Thyroid gland (tissue), 4 donors: ENCODE results near the gene SMC3. TPM values are rescaled to one million over a fixed set of nuclear protein-coding genes. Genes with fewer than 3 reads are reported as not detected.

Source experiments
- DNase-seq, 2 donors: peaks; one replicate each; pipeline ENCODE4 v3.0.0-alpha.2; 2019
- H3K27ac ChIP-seq, 3 donors: fragments of 200-600 bp; sonication (generic); 1 replicate in 2 of 3; 2 replicates in 1 of 3; pipeline ENCODE4 v1.5.1; 2016 to 2019; ENCODE audit warnings: mild to moderate bottlenecking in 1 of 3, moderate library complexity in 1 of 3
- H3K27me3 ChIP-seq: fragments of 200-600 bp; sonication (generic); one replicate; pipeline ENCODE4 v1.5.1; 2019
- H3K36me3 ChIP-seq, 2 donors: fragments of 200-600 bp; sonication (generic); one replicate each; pipeline ENCODE4 v1.5.1; 2016 to 2019
- H3K4me1 ChIP-seq, 2 donors: fragments of 200-600 bp; sonication (generic); one replicate each; pipeline ENCODE4 v1.5.1; 2017 to 2019
- H3K4me3 ChIP-seq, 3 donors: fragments of 200-600 bp; sonication (generic); replicated peaks in 1 of 3; 1 replicate in 2 of 3; 2 replicates in 1 of 3; pipeline ENCODE4 v1.5.1; 2016; ENCODE audit warnings: mild to moderate bottlenecking in 1 of 3
- H3K9me3 ChIP-seq: fragments of 200-600 bp; sonication (generic); one replicate; pipeline ENCODE4 v1.5.1; 2017
- CTCF ChIP-seq, 6 experiments: fragments of 200-600 bp in 3 of 6; fragments of 450-650 bp in 3 of 6; sonication (generic) in 3 of 6; IDR thresholded peaks; one replicate each; pipeline ENCODE4 v1.5.1; 2016 to 2019; ENCODE audit warnings: antibody characterized with exemption in 6 of 6, mild to moderate bottlenecking in 2 of 6, inconsistent platforms in 1 of 6, moderate library complexity in 1 of 6
- POLR2A ChIP-seq, 2 donors: fragments of 450-650 bp; IDR thresholded peaks; one replicate each; pipeline ENCODE4 v1.6.1; 2017; ENCODE audit warnings: antibody characterized with exemption in 2 of 2, mild to moderate bottlenecking in 2 of 2, moderate library complexity in 1 of 2
- WGBS, 2 donors: methylation state at CpG; one replicate each; pipeline ENCODE4 v1.1.5; 2017; 5-methylcytosine and 5-hydroxymethylcytosine counted together
- intact Hi-C: fragments of 100-400 bp; cut with DNase I; formaldehyde crosslinking; loops from one replicate; pipeline ENCODE4 v1.15.1; 2023
- total RNA-seq, 4 donors: library from RNA; depleted of rRNA; stranded (reverse); fragments of >200 nt; gene quantifications; one replicate each; pipeline ENCODE4 v1.2.3, GENCODE V29; 2016

The SMC3 gene
- 10 to 100 TPM; 28.5 to 38.2 (median 30.8) TPM for total RNA-seq

- Histone ChIP-seq H3K4me3 (peak within 1 kb of the TSS; percentile 82 to 89 (median 88)), H3K36me3 (no peaks in the 10 kb centered on the region), H3K27ac (peak within 1 kb of the TSS; percentile 58 to 95 (median 94)), H3K9me3 (no peaks in the 10 kb centered on the region), H3K4me1 (peaks cover 12 to 20% of the 10 kb centered on the region in 2 donors), H3K27me3 (no peaks in the 10 kb centered on the region)
- TF ChIP-seq POLR2A (IDR thresholded peaks at IDR 0.05) (peak in 1 of 2 donors; percentile 71), CTCF (IDR thresholded peaks at IDR 0.05) (no peak)
- peak; percentile 88 to 92 for DNase-seq
- WGBS, 2 donors = 0% methylated on average over 55 to 63 of the region's 64 CpGs
- intact Hi-C loops = no loop called here
Observed at GRCh38 chr10:110567201-110568054, at the start of gene SMC3. Gene SMC3 (plus strand): TSS chr10:110567695. CDS start chr10:110567817, 122 bp downstream.

DNA sequence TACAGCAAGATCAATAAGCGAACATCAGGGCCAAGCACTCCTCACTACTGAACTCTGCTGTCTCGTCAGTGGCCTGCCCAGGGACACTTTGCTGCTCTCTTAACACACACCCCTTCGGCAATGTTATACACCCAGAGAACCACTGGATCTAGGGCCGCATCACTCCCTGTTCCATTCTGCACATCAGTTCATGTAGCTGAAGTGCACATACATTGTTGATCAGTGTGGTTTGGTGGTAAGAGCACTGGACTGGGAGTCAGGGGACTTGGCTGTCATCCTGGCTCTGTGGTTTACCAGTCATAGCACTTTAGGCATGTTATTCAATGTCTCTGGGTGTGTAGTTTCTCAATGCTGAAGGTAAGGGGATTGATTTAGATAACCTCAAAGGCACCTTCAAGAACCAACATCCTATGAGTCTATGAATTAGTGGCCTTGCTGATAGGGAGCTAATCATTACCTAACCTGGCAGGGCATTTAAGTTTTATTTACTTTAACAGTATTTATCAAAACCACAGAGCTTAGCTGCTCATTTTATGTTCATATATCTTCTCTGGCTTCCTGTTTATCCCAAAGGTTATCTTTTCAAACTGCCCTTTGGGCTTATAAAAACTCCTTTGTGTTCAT is 45.0 kb upstream of the SMC3 start:
- Histone ChIP-seq H3K27me3 (no peaks in the 10 kb centered on the region), H3K4me3 (no peak overlapping the region), H3K4me1 (no peaks in the 10 kb centered on the region), H3K27ac (no peak overlapping the region), H3K36me3 (no peaks in the 10 kb centered on the region), H3K9me3 (no peaks in the 10 kb centered on the region)
- no peak for DNase-seq
- 88 to 95% methylated on average over 4 of the region's 4 CpGs for WGBS, 2 donors
- intact Hi-C loops = no loop called here
- no peak for TF ChIP-seq CTCF (IDR thresholded peaks at IDR 0.05)
- TF ChIP-seq POLR2A (IDR thresholded peaks at IDR 0.05) = no peak

GRCh38 chr10:110523736-110524135 is 43.8 kb upstream of the SMC3 start:
- 74 to 76% methylated on average over 3 of the region's 3 CpGs for WGBS, 2 donors
- TF ChIP-seq CTCF (IDR thresholded peaks at IDR 0.05) (no peak), POLR2A (IDR thresholded peaks at IDR 0.05) (no peak)
- DNase-seq = no peak
- no peak overlapping the region for H3K27ac ChIP-seq
- no peaks in the 10 kb centered on the region for H3K4me1 ChIP-seq
- H3K36me3 ChIP-seq = no peaks in the 10 kb centered on the region
- H3K9me3 ChIP-seq = no peaks in the 10 kb centered on the region
- H3K4me3 ChIP-seq = no peak overlapping the region
- no peaks in the 10 kb centered on the region for H3K27me3 ChIP-seq
- intact Hi-C loops = no loop called here

GRCh38 chr10:110524179-110524858 is 43.2 kb upstream of the SMC3 start:
- intact Hi-C loops = no loop called here
- DNase-seq = no peak
- 86 to 88% methylated on average over 3 of the region's 3 CpGs for WGBS, 2 donors
- H3K36me3 ChIP-seq = no peaks in the 10 kb centered on the region
- no peaks in the 10 kb centered on the region for H3K9me3 ChIP-seq
- H3K4me3 ChIP-seq = no peak overlapping the region
- no peak for TF ChIP-seq POLR2A (IDR thresholded peaks at IDR 0.05)
- no peak for TF ChIP-seq CTCF (IDR thresholded peaks at IDR 0.05)
- H3K27ac ChIP-seq = no peak overlapping the region
- H3K27me3 ChIP-seq = no peaks in the 10 kb centered on the region
- H3K4me1 ChIP-seq = no peaks in the 10 kb centered on the region
